K562 (cell line): ENCODE measurements around the gene NTRK3.

Experiments
- CBFA2T2 ChIP-seq: fragments of 450-650 bp; conservative IDR thresholded peaks from 2 replicates; pipeline ENCODE4 v1.6.1; 2017; ENCODE audit warnings: mild to moderate bottlenecking
- TCF3 ChIP-seq: sonication (generic); formaldehyde crosslinking; IDR thresholded peaks from 2 replicates; pipeline ENCODE4 v1.4.0; 2020; ENCODE audit warnings: mild to moderate bottlenecking, missing genetic modification reagents
- TF ChIP-seq, protein P1 (sequence below), 3 experiments: IDR thresholded peaks in 2 of 3; conservative IDR thresholded peaks in 1 of 3; 2 replicates each; pipeline ENCODE4 v1.5.1; 2011 to 2012; ENCODE audit warnings: low read length in 3 of 3, mild to moderate bottlenecking in 3 of 3, control low read depth in 2 of 3, improper control_type of control experiment in 1 of 3, inconsistent platforms in 1 of 3, low read depth in 1 of 3, mixed read lengths in 1 of 3, moderate library complexity in 1 of 3; ENCODE audit not compliant: insufficient read depth in 2 of 3

DNA sequence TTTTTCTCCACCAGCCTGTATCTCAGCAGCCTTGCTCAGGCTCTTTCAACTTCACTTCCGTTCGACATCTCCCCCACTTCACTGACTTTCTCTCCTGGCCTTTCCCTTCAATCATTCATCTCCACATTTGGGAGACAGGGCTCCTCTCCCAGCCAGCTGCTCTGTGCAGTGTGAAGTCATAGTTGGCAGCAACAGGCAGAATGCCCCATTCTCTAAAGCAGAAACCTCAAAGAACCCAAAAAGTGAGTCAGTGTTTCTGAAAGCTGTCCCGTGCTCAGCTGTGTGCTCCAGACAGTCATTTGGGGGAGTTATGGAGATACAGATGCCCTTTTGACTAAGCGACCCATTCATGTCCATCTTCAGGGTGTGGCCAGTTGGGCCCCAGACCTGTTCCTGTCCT, 54.3 kb downstream of the NTRK3 start:
- TF ChIP-seq TCF3 (CRISPR knock-in tag) (no peak), CBFA2T2 (no peak)
- TF ChIP-seq, protein P1, sequence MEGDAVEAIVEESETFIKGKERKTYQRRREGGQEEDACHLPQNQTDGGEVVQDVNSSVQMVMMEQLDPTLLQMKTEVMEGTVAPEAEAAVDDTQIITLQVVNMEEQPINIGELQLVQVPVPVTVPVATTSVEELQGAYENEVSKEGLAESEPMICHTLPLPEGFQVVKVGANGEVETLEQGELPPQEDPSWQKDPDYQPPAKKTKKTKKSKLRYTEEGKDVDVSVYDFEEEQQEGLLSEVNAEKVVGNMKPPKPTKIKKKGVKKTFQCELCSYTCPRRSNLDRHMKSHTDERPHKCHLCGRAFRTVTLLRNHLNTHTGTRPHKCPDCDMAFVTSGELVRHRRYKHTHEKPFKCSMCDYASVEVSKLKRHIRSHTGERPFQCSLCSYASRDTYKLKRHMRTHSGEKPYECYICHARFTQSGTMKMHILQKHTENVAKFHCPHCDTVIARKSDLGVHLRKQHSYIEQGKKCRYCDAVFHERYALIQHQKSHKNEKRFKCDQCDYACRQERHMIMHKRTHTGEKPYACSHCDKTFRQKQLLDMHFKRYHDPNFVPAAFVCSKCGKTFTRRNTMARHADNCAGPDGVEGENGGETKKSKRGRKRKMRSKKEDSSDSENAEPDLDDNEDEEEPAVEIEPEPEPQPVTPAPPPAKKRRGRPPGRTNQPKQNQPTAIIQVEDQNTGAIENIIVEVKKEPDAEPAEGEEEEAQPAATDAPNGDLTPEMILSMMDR (IDR thresholded peaks at IDR 0.05 in 2 of 3, conservative IDR thresholded peaks at IDR 0.05 in 1 of 3; ENCODE audit: insufficient read depth in 2 of 3, low read depth in 1 of 3, low read length in 3 of 3): no peak
